Right forelimb (tissue), 1 donor: ENCODE measurements around the gene FEM1C.

Experiments
- DNase-seq: peaks from one replicate; pipeline ENCODE4 v3.0.0-alpha.2; 2018

The FEM1C gene

GRCh38 chr5:115472271-115473025, 72.1 kb downstream of the FEM1C start:
- DNase-seq = no peak

GRCh38 chr5:115471345-115472063, 73.1 kb downstream of the FEM1C start:
- no peak for DNase-seq

GRCh38 chr5:115470921-115471320, 73.7 kb downstream of the FEM1C start:
- no peak for DNase-seq
